ENCODE data around the gene NFATC4. TPM values are rescaled to one million over a fixed set of nuclear protein-coding genes. Genes with fewer than 3 reads are reported as not detected.
"Not testable (repeated sequence)": the region's sequence is repeated elsewhere in the genome, so short reads cannot be mapped to it uniquely, and the experiment has no call there.

NFATC4 gene
- total and polyA plus RNA-seq, 5 donors from 2014 or later, result not detected

DNA sequence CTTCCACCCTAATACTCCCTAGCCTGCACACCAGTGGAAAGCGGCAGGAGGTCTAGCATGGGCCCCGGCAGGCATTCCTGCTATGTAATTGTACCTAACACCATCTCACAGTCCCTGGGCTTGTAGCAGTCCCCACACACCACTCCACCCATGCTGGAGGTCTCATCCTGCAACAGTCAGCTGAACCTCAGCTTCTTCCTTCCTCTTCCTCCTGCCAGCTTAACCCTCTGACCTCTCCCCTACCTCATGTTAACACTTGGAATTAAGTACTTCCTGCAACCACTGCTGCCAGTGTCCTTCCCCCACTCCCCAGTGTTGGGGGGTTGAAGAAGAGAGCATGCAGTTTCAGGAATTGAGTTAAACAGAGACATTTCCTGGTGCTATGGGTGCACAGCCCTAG, 40.7 kb upstream of the NFATC4 start:
- no peak for ATAC-seq (ENCODE audit: low read depth in 2 of 2)
- H3K9me3 Mint-ChIP-seq, result peaks cover 0 to 3% (median 0%) of the 10 kb centered on the region in 7 donors
- peaks cover 5 to 34% (median 14%) of the 10 kb centered on the region in 4 donors for H3K4me1 Mint-ChIP-seq
- H3K27ac Mint-ChIP-seq, result no peak overlapping the region
- no peaks in the 10 kb centered on the region for H3K27me3 ChIP-seq (ENCODE audit: control insufficient read depth, insufficient read depth, low read length)
- no peak for DNase-seq
- no peaks in the 10 kb centered on the region for H3K36me3 ChIP-seq (ENCODE audit: control insufficient read depth, insufficient read depth, low read length)
- no peak overlapping the region for H3K27ac ChIP-seq (ENCODE audit: insufficient read depth, low read length, poor library complexity, severe bottlenecking)
- H3K27me3 Mint-ChIP-seq, result peaks cover 29% of the 10 kb centered on the region
- no peak overlapping the region for H3K4me3 Mint-ChIP-seq
- H3K36me3 Mint-ChIP-seq, result no peaks in the 10 kb centered on the region
- H3K4me3 ChIP-seq (ENCODE audit: low read depth, low read length), result no peak overlapping the region
- peaks cover 9% of the 10 kb centered on the region for H3K4me1 ChIP-seq (ENCODE audit: control insufficient read depth, insufficient read depth, low read length, poor library complexity, severe bottlenecking)
- no peaks in the 10 kb centered on the region for H3K9me3 ChIP-seq (ENCODE audit: control insufficient read depth in 2 of 2, low read length in 2 of 2)

DNA sequence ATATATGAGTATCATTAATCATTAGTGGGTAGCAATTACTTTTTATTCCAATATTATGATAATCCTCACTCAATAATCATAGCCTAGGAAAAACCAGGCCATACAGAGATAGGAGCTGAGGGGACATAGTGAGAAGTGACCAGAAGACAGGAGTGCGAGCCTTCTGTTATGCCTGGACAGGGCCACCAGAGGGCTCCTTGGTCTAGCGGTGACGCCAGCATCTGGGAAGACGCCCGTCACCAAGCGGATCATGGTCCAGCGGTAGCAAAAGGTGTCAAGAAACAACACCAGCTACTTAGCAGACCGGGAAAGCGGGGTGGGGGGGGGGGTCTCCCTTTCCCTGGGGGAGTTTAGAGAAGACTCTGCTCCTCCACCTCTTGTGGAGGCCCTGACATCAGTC, 40.1 kb upstream of the NFATC4 start:
- not testable (repeated sequence) for DNase-seq; H3K27ac Mint-ChIP-seq; H3K36me3 Mint-ChIP-seq; H3K27me3 ChIP-seq (ENCODE audit: control insufficient read depth, insufficient read depth, low read length); H3K27ac ChIP-seq (ENCODE audit: insufficient read depth, low read length, poor library complexity, severe bottlenecking); H3K4me3 ChIP-seq (ENCODE audit: low read depth, low read length); ATAC-seq (ENCODE audit: low read depth in 2 of 2); H3K36me3 ChIP-seq (ENCODE audit: control insufficient read depth, insufficient read depth, low read length); H3K4me3 Mint-ChIP-seq; H3K9me3 Mint-ChIP-seq; H3K9me3 ChIP-seq (ENCODE audit: control insufficient read depth in 2 of 2, low read length in 2 of 2)
- Mint-ChIP-seq H3K27me3 (peaks cover 27% of the 10 kb centered on the region), H3K4me1 (peaks cover 6 to 39% (median 16%) of the 10 kb centered on the region in 4 donors)
- H3K4me1 ChIP-seq (ENCODE audit: control insufficient read depth, insufficient read depth, low read length, poor library complexity, severe bottlenecking), result peaks cover 15% of the 10 kb centered on the region

DNA sequence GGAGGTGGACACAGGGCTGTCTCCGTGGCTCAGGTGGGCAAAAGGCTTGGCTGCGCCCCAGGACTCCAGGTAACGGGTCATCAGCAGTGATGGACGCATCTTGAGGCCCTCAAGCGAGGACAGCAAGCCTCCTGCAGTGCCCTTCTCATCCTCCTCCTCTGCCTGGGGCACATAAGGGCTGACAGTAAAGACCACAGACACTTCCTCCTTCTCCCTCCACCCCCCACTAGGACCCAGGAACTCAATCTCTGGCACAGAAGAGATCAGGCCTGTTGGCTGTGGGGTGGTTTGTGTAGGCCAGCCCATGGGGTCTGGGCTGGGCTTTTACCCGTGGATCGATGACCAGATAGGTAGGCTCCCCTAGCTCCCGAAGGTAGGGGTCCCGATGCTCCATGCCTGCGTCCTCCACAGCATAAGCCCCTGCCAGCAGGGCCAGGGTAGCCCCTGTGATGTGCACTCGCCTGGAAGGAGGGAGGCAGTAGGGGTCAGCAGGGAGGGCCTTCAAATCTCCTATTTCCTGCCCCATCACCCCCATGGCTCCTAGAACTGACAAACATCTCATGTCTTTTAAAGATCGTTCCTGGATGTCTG, 38.8 kb upstream of the NFATC4 start:
- Mint-ChIP-seq H3K36me3 (no peaks in the 10 kb centered on the region), H3K27me3 (peaks cover 32% of the 10 kb centered on the region), H3K4me3 (no peak overlapping the region), H3K9me3 (peaks cover 0 to 3% (median 0%) of the 10 kb centered on the region in 7 donors), H3K27ac (peak overlapping the region in 2 of 3 donors; percentile 39 to 79), H3K4me1 (peaks cover 6 to 51% (median 18%) of the 10 kb centered on the region in 4 donors)
- peaks cover 28% of the 10 kb centered on the region for H3K4me1 ChIP-seq (ENCODE audit: control insufficient read depth, insufficient read depth, low read length, poor library complexity, severe bottlenecking)
- H3K27ac ChIP-seq (ENCODE audit: insufficient read depth, low read length, poor library complexity, severe bottlenecking), result no peak overlapping the region
- DNase-seq (no peak), ATAC-seq (ENCODE audit: low read depth in 2 of 2) (no peak)
- H3K27me3 ChIP-seq (ENCODE audit: control insufficient read depth, insufficient read depth, low read length), result peaks cover 4% of the 10 kb centered on the region
- no peak overlapping the region for H3K4me3 ChIP-seq (ENCODE audit: low read depth, low read length)
- no peaks in the 10 kb centered on the region for H3K36me3 ChIP-seq (ENCODE audit: control insufficient read depth, insufficient read depth, low read length)
- no peaks in the 10 kb centered on the region for H3K9me3 ChIP-seq (ENCODE audit: control insufficient read depth in 2 of 2, low read length in 2 of 2)

DNA sequence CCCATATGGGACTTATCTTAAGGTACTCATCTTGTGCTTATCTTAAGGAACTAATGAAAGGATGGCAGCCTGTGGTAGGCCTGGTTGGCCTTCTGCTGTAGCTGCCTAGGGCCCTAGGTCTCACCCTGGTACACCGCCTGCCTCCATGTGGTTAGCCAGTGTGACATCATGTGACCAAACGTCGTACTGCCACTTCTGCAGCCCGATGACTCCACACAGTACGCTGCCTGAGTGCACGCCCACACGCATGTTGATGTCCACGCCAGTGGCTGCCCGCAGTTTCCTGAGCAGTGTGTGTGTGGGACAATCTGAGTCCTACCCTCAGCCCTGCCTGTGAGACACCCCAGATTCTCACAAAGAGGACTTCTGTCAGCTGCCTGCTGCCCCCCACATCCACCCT, 38.2 kb upstream of the NFATC4 start:
- Mint-ChIP-seq H3K9me3 (peaks cover 0 to 3% (median 0%) of the 10 kb centered on the region in 7 donors), H3K36me3 (no peaks in the 10 kb centered on the region), H3K27ac (peak overlapping the region in 1 of 3 donors; percentile 79), H3K4me3 (no peak overlapping the region), H3K27me3 (peaks cover 31% of the 10 kb centered on the region), H3K4me1 (peaks cover 6 to 55% (median 18%) of the 10 kb centered on the region in 4 donors)
- Histone ChIP-seq H3K4me1 (ENCODE audit: control insufficient read depth, insufficient read depth, low read length, poor library complexity, severe bottlenecking) (peaks cover 33% of the 10 kb centered on the region), H3K27ac (ENCODE audit: insufficient read depth, low read length, poor library complexity, severe bottlenecking) (no peak overlapping the region), H3K36me3 (ENCODE audit: control insufficient read depth, insufficient read depth, low read length) (no peaks in the 10 kb centered on the region), H3K4me3 (ENCODE audit: low read depth, low read length) (no peak overlapping the region), H3K27me3 (ENCODE audit: control insufficient read depth, insufficient read depth, low read length) (peaks cover 4% of the 10 kb centered on the region), H3K9me3 (ENCODE audit: control insufficient read depth in 2 of 2, low read length in 2 of 2) (no peaks in the 10 kb centered on the region)
- ATAC-seq (ENCODE audit: low read depth in 2 of 2), result no peak
- no peak for DNase-seq

DNA sequence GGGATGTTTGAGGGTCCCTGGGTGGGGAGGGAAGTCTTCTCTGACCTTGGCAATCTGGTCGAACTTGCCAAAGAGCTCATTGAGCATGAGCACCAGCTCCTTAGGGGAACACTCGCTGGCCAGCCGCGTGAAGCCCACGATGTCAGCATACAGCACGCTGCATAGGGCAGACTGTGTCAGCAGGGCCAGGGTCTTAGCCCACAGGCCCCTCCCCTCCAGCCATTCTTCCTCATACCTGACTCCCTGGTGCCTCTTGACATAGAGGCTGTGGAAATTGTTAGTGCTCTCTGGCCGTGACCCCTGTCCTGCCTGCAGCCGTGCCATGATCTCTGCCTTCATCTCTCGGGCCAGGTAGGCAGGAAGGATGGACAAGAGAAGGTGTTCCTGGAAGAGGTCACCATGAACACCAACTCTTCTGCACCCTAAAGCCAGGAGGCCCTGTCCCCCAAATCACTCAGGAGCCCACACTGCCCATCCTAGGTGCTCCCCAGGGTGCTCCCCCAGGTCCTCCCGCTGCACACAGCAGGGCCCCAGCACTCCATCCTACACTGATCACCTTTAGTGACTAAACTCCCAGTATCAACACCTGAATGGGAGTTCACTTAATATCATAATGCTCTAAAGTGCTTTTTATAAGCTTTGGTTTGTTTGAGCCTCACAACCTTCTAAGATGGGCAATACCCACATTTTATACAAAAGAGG, 36.9 kb upstream of the NFATC4 start:
- H3K4me1 ChIP-seq (ENCODE audit: control insufficient read depth, insufficient read depth, low read length, poor library complexity, severe bottlenecking), result peaks cover 39% of the 10 kb centered on the region
- H3K36me3 Mint-ChIP-seq, result peaks cover 2% of the 10 kb centered on the region
- no peaks in the 10 kb centered on the region for H3K9me3 ChIP-seq (ENCODE audit: control insufficient read depth in 2 of 2, low read length in 2 of 2)
- H3K27ac ChIP-seq (ENCODE audit: insufficient read depth, low read length, poor library complexity, severe bottlenecking), result no peak overlapping the region
- peaks cover 4% of the 10 kb centered on the region for H3K27me3 ChIP-seq (ENCODE audit: control insufficient read depth, insufficient read depth, low read length)
- H3K27ac Mint-ChIP-seq, result peak overlapping the region in 1 of 3 donors; percentile 62
- H3K4me3 ChIP-seq (ENCODE audit: low read depth, low read length), result peak overlapping the region; percentile 13
- no peaks in the 10 kb centered on the region for H3K9me3 Mint-ChIP-seq
- no peak for ATAC-seq (ENCODE audit: low read depth in 2 of 2)
- DNase-seq, result no peak
- no peaks in the 10 kb centered on the region for H3K36me3 ChIP-seq (ENCODE audit: control insufficient read depth, insufficient read depth, low read length)
- H3K4me3 Mint-ChIP-seq, result no peak overlapping the region
- H3K27me3 Mint-ChIP-seq, result peaks cover 40% of the 10 kb centered on the region
- peaks cover 6 to 61% (median 21%) of the 10 kb centered on the region in 4 donors for H3K4me1 Mint-ChIP-seq

DNA sequence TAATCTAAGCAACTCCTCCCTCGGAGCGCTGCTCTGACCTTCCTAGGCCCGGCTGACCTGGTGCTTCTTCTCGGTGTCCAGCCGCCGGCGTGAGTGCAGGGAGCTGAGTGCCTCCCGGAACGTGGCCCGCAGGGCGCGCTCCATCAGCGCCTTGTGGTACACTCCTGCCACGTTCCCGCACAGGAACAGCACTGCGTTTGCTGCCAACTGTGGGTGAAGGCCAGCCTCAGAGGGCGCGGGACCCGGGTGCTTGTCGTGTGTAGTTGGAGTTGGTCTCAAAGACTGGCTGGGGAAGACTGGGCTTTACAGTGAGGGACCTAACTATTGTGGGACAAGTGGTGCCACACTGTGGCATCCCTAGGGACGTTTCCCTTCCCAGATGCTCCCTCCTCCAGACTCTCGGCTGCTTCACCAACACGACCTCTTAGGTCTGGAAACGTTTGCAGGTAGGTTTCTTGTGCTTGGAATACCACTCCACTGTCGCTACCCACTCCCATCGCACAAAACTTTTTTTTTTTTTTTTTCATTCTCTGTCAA, 36.2 kb upstream of the NFATC4 start:
- peaks cover 3% of the 10 kb centered on the region for H3K36me3 ChIP-seq (ENCODE audit: control insufficient read depth, insufficient read depth, low read length)
- peaks cover 39% of the 10 kb centered on the region for H3K4me1 ChIP-seq (ENCODE audit: control insufficient read depth, insufficient read depth, low read length, poor library complexity, severe bottlenecking)
- H3K27ac Mint-ChIP-seq, result peak overlapping the region; percentile 57 to 84 (median 82)
- H3K4me3 ChIP-seq (ENCODE audit: low read depth, low read length), result peak overlapping the region; percentile 43
- peaks cover 46% of the 10 kb centered on the region for H3K27me3 Mint-ChIP-seq
- H3K4me3 Mint-ChIP-seq, result peak overlapping the region; percentile 71 to 90 (median 83)
- H3K4me1 Mint-ChIP-seq, result peaks cover 6 to 62% (median 24%) of the 10 kb centered on the region in 4 donors
- no peak for ATAC-seq (ENCODE audit: low read depth in 2 of 2)
- no peaks in the 10 kb centered on the region for H3K9me3 Mint-ChIP-seq
- H3K27me3 ChIP-seq (ENCODE audit: control insufficient read depth, insufficient read depth, low read length), result peaks cover 4% of the 10 kb centered on the region
- H3K27ac ChIP-seq (ENCODE audit: insufficient read depth, low read length, poor library complexity, severe bottlenecking), result no peak overlapping the region
- no peaks in the 10 kb centered on the region for H3K9me3 ChIP-seq (ENCODE audit: control insufficient read depth in 2 of 2, low read length in 2 of 2)
- H3K36me3 Mint-ChIP-seq, result peaks cover 7% of the 10 kb centered on the region
- no peak for DNase-seq

DNA sequence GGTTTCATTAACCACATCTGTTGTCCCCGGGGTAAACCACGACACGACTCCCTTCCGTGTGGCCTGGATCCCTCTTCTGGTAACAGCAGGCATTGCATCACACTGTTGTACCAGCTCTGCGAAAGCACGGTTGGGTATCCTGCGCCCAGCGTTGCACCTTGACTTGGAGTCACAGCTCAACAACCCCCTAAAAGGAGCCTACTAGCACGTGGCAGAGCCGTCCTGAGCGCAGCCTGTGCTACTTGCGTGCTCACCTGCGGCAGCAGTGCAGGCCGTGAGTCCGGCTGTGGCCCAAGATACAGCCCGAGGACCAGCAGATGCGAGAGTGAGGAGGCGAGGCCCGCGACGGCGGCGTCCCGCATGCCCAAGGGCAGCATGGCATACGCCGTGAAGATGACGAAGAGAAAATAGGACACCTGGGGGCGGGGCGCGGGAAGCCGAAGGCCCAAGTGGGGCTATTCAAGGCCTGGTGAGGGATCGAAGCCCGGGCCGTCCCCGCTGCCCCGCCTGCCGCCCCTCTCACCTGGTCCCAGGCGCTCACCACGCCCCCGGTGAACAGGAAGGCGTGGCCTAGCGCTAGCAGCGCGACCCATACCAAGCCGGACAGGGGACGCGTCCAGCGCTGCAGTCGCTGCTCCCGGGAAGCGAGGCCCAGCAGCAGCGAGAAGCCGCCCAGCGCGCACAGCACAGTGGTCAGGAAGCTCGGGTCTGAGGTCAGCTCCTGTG, 35.6 kb upstream of the NFATC4 start:
- H3K27ac Mint-ChIP-seq, result peak overlapping the region; percentile 57 to 84 (median 82)
- peak overlapping the region; percentile 79 to 90 (median 88) for H3K4me3 Mint-ChIP-seq
- H3K9me3 Mint-ChIP-seq, result no peaks in the 10 kb centered on the region
- H3K27ac ChIP-seq (ENCODE audit: insufficient read depth, low read length, poor library complexity, severe bottlenecking), result no peak overlapping the region
- peak overlapping the region; percentile 43 for H3K4me3 ChIP-seq (ENCODE audit: low read depth, low read length)
- no peaks in the 10 kb centered on the region for H3K9me3 ChIP-seq (ENCODE audit: control insufficient read depth in 2 of 2, low read length in 2 of 2)
- peaks cover 9% of the 10 kb centered on the region for H3K36me3 ChIP-seq (ENCODE audit: control insufficient read depth, insufficient read depth, low read length)
- H3K4me1 Mint-ChIP-seq, result peaks cover 6 to 61% (median 23%) of the 10 kb centered on the region in 4 donors
- H3K27me3 Mint-ChIP-seq, result peaks cover 45% of the 10 kb centered on the region
- peak; percentile 92 for ATAC-seq (ENCODE audit: low read depth in 2 of 2)
- H3K36me3 Mint-ChIP-seq, result peaks cover 13% of the 10 kb centered on the region
- peaks cover 39% of the 10 kb centered on the region for H3K4me1 ChIP-seq (ENCODE audit: control insufficient read depth, insufficient read depth, low read length, poor library complexity, severe bottlenecking)
- peak; percentile 76 to 94 (median 89) for DNase-seq
- peaks cover 4% of the 10 kb centered on the region for H3K27me3 ChIP-seq (ENCODE audit: control insufficient read depth, insufficient read depth, low read length)
